22Rv1 (cell line): ENCODE results near the gene APOL5.

Experiments
- ZFX ChIP-seq: fragments of 450-650 bp; IDR thresholded peaks from 2 replicates; pipeline ENCODE4 v1.6.1; 2017; ENCODE audit warnings: antibody characterized with exemption, borderline replicate concordance
- TF ChIP-seq, protein P1 (sequence below): fragments of 450-650 bp; IDR thresholded peaks from 2 replicates; pipeline ENCODE4 v1.5.1; 2017; ENCODE audit warnings: mild to moderate bottlenecking

DNA sequence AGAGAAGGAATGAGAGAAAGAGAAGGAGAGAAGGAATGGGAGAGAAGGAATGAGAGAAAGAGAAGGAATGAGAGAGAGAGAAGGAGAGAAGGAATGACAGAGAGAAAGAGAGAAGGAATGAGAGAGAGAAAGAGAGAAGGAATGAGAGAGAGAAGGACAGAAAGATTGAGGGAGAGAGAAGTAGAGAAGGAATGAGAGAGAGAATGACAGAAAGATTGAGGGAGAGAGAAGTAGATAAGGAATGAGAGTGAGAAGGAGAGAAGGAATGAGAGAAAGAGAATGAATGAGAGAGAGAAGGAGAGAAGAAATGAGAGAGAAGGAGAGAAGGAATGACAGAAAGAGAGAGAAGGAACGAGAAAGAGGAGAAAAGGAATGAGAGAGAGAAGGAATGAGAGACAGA lies 34.1 kb upstream of the APOL5 start:
- TF ChIP-seq, protein P1, sequence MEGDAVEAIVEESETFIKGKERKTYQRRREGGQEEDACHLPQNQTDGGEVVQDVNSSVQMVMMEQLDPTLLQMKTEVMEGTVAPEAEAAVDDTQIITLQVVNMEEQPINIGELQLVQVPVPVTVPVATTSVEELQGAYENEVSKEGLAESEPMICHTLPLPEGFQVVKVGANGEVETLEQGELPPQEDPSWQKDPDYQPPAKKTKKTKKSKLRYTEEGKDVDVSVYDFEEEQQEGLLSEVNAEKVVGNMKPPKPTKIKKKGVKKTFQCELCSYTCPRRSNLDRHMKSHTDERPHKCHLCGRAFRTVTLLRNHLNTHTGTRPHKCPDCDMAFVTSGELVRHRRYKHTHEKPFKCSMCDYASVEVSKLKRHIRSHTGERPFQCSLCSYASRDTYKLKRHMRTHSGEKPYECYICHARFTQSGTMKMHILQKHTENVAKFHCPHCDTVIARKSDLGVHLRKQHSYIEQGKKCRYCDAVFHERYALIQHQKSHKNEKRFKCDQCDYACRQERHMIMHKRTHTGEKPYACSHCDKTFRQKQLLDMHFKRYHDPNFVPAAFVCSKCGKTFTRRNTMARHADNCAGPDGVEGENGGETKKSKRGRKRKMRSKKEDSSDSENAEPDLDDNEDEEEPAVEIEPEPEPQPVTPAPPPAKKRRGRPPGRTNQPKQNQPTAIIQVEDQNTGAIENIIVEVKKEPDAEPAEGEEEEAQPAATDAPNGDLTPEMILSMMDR, result no peak
- TF ChIP-seq ZFX, result no peak
